NCI-H2171 (cell line): ENCODE results near the gene C12orf54.
"Not testable (repeated sequence)": the region's sequence is repeated elsewhere in the genome, so short reads cannot be mapped to it uniquely, and the experiment has no call there.

Source experiments
- DNase-seq: peaks from one replicate; lab custom pipeline; 2025; lab: John Stamatoyannopoulos, UW

Gene C12orf54

GRCh38 chr12:48482198-48482597 lies at the start of gene C12orf54:
Gene C12orf54, plus strand, starts transcription at chr12:48482498. Its CDS starts 799 bp downstream, at chr12:48483297.
- DNase-seq = no peak

GRCh38 chr12:48434016-48434415 lies 48.3 kb upstream of the C12orf54 start:
- not testable (repeated sequence) for DNase-seq

GRCh38 chr12:48441069-48441468 lies 41.2 kb upstream of the C12orf54 start:
- DNase-seq = no peak

- DNase-seq = no peak
Measured at GRCh38 chr12:48442179-48442847, 40.0 kb upstream of the C12orf54 start.

GRCh38 chr12:48445538-48445937 lies 36.8 kb upstream of the C12orf54 start:
- no peak for DNase-seq

- DNase-seq = no peak
Measured at GRCh38 chr12:48446161-48446776, 36.0 kb upstream of the C12orf54 start.

- DNase-seq = no peak
Measured at GRCh38 chr12:48447755-48448154, 34.5 kb upstream of the C12orf54 start.

- DNase-seq = no peak
Measured at GRCh38 chr12:48451372-48451771, 30.9 kb upstream of the C12orf54 start.

GRCh38 chr12:48452961-48453360 lies 29.3 kb upstream of the C12orf54 start:
- not testable (repeated sequence) for DNase-seq

- no peak for DNase-seq
Measured at GRCh38 chr12:48454667-48455066, 27.6 kb upstream of the C12orf54 start.

- DNase-seq = no peak
Measured at GRCh38 chr12:48455116-48455515, 27.2 kb upstream of the C12orf54 start.

- no peak for DNase-seq
Measured at GRCh38 chr12:48459259-48459658, 23.0 kb upstream of the C12orf54 start.

GRCh38 chr12:48469027-48469426 lies 13.3 kb upstream of the C12orf54 start:
- DNase-seq = not testable (repeated sequence)

GRCh38 chr12:48472259-48472658 lies 10.0 kb upstream of the C12orf54 start, which contains the start of gene ANP32D:
Gene ANP32D, plus strand, starts transcription at chr12:48472559. Its CDS starts 106 bp downstream, at chr12:48472665.
- DNase-seq = no peak

- no peak for DNase-seq
Measured at GRCh38 chr12:48473061-48473460, 9.2 kb upstream of the C12orf54 start.

GRCh38 chr12:48474497-48474896 lies 7.8 kb upstream of the C12orf54 start:
- DNase-seq = not testable (repeated sequence)

GRCh38 chr12:48482930-48483329 lies 632 bp downstream of the C12orf54 start:
- DNase-seq = no peak

- no peak for DNase-seq
Measured at GRCh38 chr12:48486261-48486660, 4.0 kb downstream of the C12orf54 start.

GRCh38 chr12:48486679-48487078 lies 4.4 kb downstream of the C12orf54 start:
- DNase-seq = no peak

- no peak for DNase-seq
Measured at GRCh38 chr12:48489012-48489411, 6.7 kb downstream of the C12orf54 start.

GRCh38 chr12:48489456-48489855 lies 7.2 kb downstream of the C12orf54 start:
- not testable (repeated sequence) for DNase-seq

- DNase-seq = not testable (repeated sequence)
Measured at GRCh38 chr12:48500281-48500680, 18.0 kb downstream of the C12orf54 start.

GRCh38 chr12:48506836-48507235 lies 24.5 kb downstream of the C12orf54 start:
- DNase-seq = not testable (repeated sequence)

GRCh38 chr12:48508987-48509386 lies 26.7 kb downstream of the C12orf54 start:
- DNase-seq = no peak
